ENCODE results near the gene MEGF10.

- TF ChIP-seq CTCF (IDR thresholded peaks at IDR 0.05) (no peak), EP300 (IDR thresholded peaks at IDR 0.05) (no peak), POLR2AphosphoS5 (IDR thresholded peaks at IDR 0.05) (no peak), POLR2A (IDR thresholded peaks at IDR 0.05) (no peak)
These were observed 130.9 kb downstream of the MEGF10 start for GRCh38 chr5:127421471-127421870.

Measured in gastroesophageal sphincter (tissue), 3 donors.